Measurements from ENCODE around the gene LY6G6C.
A peak's percentile ranks its signal among the peaks of the same experiment; 100 is the strongest.

LY6G6C gene

GRCh38 chr6:31721351-31722020, at the start of gene LY6G6C:
Gene LY6G6C (minus strand): TSS chr6:31721746. CDS start chr6:31721679, 67 bp downstream.
- no peak for DNase-seq

GRCh38 chr6:31770860-31771259, 49.3 kb upstream of the LY6G6C start:
- no peak for DNase-seq

DNA sequence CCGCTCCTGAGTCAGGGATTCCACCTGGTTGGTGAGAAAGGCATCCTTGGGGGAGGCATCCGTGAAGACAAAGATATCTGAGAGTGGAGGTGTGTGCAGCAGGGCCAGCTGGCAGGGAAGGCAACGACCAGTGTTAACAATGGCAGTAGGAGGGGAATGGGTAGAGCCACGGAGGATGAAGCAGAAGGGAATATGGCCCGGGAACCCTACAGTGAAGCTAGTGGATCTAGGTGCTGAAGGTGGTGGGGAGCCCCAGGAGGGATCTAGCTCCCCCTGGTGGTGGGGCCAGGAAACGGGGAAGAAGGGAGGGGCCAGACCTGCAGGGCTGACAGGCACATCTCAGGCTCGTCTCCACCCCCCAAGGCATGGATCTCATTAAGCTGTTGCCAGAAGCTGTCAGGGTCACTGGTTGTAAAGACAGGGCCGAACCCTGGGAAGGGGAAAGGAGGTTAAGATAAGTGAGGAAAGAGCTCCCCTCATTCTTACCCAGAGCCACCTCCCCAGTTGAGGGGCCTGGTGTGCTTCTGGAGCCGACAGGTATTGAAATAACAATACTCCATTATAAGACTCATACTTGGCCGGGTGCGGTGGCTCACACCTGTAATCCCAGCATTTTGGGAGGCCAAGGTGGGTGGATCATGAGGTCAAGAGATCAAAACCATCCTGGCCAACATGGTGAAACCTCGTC, 48.3 kb upstream of the LY6G6C start:
- DNase-seq, result peak; percentile 91

GRCh38 chr6:31768363-31769257, 47.1 kb upstream of the LY6G6C start:
- DNase-seq, result no peak

DNA sequence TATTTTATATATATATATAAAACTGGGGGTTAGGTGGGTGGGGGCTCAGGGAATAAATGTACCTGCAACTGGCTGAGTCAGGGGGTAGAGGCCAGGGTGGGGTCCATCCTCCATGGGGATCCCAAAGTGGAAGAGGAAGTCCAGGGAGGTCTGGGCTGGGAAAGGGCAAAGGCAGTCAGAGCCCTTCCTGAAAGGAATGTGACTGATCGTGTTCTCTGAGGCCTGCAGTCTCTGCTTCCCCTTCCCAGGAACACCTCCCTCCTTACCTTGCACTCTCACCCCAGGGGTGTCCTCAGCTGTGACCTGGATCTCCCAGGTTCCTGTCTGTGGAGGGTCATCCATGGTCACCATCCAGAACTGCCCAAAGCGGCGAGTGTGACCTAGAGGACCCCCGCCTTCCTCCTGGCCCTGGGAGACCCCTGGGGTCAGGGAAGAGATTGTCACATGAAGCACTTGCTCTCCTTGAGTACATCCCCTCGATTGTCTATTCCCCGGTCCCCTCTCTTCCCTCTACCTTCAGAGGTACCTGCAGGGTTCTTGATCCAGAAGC, 45.6 kb upstream of the LY6G6C start:
- no peak for DNase-seq

GRCh38 chr6:31765910-31766794, 44.6 kb upstream of the LY6G6C start:
- no peak for DNase-seq

- no peak for DNase-seq
Measured at GRCh38 chr6:31765559-31765909, 44.0 kb upstream of the LY6G6C start.

- DNase-seq, result no peak
Measured at GRCh38 chr6:31764198-31764597, 42.7 kb upstream of the LY6G6C start.

GRCh38 chr6:31763619-31763940, 42.0 kb upstream of the LY6G6C start:
- no peak for DNase-seq

DNA sequence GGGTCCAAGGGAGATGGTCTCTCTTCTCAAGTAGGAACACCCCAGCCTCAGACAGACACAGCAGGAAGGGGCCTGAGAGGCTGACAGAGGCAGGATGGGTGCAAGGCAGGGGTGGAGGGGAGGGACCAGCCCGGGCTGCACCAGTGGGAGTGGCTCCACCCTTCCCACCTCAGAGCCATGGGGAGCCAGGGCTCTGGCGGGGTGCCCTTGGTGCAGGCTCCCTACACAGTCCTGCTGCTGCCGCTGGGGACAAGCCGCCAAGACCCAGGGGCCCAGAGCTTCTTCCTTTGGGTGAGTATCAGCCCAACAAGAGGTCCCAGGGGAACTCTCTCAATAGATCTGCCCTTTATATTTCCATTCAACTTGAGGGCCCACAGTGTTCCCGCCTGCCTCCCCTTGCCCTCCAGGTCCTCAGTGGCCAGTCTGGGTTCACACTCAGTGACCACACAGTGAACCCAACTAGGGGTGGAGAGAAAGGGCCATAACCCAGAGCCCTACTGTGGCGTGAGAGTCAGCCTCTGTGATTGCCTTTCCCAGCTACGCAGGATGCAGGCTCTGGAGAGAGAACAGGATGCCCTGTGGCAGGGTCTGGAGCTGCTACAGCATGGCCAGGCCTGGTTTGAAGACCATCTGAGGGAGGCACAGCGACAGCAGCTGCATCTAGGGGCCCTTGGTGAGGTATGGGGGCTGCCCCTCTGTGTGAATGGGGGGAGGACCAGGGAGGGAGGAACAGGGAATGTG, 41.5 kb upstream of the LY6G6C start:
- no peak for DNase-seq

DNA sequence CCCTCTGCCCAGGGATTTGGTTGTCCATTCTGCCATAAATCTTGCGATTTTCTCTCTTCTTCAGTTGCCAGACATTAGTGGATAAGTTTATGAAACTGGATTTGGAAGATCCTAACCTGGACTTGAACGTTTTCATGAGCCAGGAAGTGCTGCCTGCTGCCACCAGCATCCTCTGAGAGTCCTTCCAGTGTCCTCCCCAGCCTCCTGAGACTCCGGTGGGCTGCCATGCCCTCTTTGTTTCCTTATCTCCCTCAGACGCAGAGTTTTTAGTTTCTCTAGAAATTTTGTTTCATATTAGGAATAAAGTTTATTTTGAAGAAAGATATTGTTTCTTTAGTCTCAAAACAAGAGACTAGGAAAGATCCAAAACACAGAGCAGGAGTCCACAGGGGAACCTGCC, 40.8 kb upstream of the LY6G6C start, which contains the start of gene SAPCD1:
TSS of gene SAPCD1 (plus strand) at position 301 of the 400 bp plus-strand sequence. CDS start 399 bp downstream, outside the sequence.
- DNase-seq, result no peak

- DNase-seq, result no peak
Measured at GRCh38 chr6:31761343-31761742, 39.8 kb upstream of the LY6G6C start.

DNA sequence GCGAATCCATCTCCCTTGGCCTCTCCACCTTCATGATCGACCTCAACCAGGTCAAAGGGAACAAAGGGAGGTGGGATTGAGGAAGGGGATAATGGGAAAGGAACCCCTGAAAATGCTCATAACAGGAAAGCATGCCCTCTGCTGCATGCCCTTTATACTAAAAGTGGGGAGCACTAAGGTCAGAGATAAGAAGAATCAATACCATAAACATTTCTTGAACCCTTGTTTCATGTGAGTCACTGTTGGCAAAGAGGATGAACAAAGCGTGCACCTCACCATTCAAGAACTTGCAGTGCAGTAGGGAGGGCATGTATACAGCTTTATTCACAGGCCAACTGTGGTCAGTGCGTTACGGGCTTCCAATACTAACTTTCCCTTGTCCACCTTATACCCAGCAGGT, 39.2 kb upstream of the LY6G6C start:
- DNase-seq, result no peak

DNA sequence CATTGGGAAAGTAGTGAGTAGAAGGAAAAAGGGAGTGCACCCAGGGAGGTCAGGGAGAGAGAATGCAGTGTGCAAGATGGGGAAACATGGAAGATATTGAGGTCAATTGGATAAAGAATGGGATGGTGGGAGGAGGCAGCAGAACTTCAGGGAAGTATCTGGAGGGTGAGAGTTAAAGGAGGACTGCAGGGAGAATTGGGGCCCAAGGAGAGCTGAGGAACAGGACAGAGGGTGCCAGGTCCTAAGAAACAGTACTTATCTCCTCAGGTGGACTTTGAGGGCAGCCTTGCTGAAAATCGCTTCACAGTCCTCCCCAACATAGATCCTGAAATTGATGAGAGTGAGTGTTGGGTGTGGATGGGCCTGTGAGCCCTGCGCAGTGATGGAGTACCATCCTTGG, 36.7 kb upstream of the LY6G6C start:
- DNase-seq, result no peak

DNA sequence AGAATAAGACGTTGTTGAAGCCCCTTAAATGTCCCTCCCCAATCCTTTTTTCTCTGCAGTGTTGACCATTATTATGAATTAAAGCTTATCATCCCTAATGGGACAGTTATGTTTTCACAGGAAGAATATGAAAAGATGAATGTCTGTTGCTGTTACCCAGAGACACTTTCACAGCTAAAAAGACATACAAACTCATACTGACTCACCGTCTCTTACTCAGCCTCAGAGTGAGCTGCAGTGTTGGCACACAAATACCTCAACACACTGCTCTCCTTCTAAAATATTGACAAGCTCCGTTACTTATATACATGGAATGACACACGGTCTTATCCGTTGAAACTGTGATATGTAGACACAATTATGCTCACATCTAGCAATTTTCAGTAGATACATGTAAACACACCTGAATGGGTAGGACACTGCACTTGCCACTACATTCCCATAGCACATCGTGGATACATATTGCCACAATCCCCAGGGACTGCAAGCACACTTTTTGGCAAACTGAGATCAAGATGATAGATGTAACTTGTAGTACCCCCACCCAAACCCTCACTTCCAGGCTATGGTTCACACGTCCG, 31.3 kb upstream of the LY6G6C start:
- DNase-seq, result no peak

DNA sequence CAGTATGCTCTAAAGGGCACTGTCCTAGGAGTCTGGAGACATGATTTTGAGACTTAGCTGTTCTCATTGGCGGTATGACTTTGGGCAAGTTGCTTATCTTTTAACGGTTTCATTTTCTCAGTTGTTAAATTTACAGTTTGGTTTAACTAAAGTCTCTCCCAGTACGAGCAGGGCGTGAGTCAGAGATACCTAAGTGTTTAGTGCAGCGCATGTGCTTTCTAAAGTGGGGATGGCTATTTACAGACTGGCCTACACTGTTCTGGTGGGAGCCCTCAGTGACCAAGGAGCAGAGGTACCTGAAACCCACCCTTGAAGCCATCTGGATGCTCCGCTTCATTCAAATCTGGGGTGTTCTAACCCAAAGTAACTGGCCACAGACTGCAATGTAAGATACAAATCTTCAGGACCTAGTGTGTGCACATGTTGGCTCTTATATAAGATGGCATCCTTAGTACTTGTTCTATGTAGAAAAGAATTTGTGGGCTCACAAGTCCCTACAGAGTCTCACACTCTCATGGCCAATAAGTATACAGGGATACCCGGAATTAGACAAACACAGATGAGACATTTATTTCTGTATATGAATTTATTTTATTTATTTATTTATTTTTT, 29.0 kb upstream of the LY6G6C start:
- DNase-seq, result no peak

GRCh38 chr6:31749301-31750036, 27.9 kb upstream of the LY6G6C start:
- no peak for DNase-seq

- DNase-seq, result no peak
Measured at GRCh38 chr6:31744422-31744821, 22.9 kb upstream of the LY6G6C start.

GRCh38 chr6:31742894-31743293, 21.3 kb upstream of the LY6G6C start:
- no peak for DNase-seq

DNA sequence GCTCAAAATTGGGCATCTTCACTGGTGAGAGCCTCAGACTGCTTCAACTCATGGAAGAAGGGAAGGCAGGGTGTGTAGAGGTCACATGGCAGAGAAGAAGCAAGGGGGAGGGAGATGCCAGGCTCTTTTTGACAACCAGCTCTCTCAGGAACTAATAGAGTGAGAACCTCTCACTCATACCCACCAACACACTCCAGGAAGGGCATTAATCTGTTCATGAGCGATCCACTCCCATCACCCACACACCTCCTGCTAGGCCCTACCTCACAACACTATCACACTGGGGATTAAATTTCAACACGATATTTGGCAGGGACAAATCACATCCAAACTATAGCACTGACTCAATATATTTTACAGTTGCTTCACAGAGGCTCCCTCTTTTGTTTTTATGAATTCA, 20.3 kb upstream of the LY6G6C start:
- no peak for DNase-seq
